GM23338 (cell line): ENCODE measurements around the gene TXLNB.

Source experiments
- CREB1 ChIP-seq: fragments of 250-450 bp; sonication (Bioruptor Pico); IDR thresholded peaks from 2 replicates; pipeline ENCODE4 v1.5.0; 2020; ENCODE audit warnings: low read depth, mild to moderate bottlenecking, moderate library complexity
- EZH2 ChIP-seq: fragments of 200-600 bp; sonication (generic); IDR thresholded peaks from one replicate; pipeline ENCODE4 v1.8.0; 2017; ENCODE audit warnings: antibody characterized with exemption, mild to moderate bottlenecking, low read depth; ENCODE audit not compliant: unreplicated experiment
- EZH2phosphoT487 ChIP-seq: fragments of 200-600 bp; sonication (generic); IDR thresholded peaks from one replicate; pipeline ENCODE4 v1.8.1; 2018; ENCODE audit warnings: antibody characterized with exemption; ENCODE audit not compliant: unreplicated experiment
- JUNB ChIP-seq: IDR thresholded peaks from one replicate; pipeline ENCODE4 v1.6.1; 2016; ENCODE audit warnings: antibody characterized with exemption; ENCODE audit not compliant: unreplicated experiment
- NANOG ChIP-seq: IDR thresholded peaks from 2 replicates; pipeline ENCODE4 v1.6.1; 2016; ENCODE audit warnings: antibody characterized with exemption, borderline replicate concordance
- POLR2AphosphoS5 ChIP-seq: IDR thresholded peaks from 2 replicates; pipeline ENCODE4 v1.6.1; 2016; ENCODE audit warnings: antibody characterized with exemption, low read depth
- STAT1 ChIP-seq: IDR thresholded peaks from one replicate; pipeline ENCODE4 v1.6.1; 2016; ENCODE audit warnings: antibody characterized with exemption; ENCODE audit not compliant: unreplicated experiment
- ZNF114 ChIP-seq: fragments of 250-450 bp; sonication (Bioruptor Pico); IDR thresholded peaks from 2 replicates; pipeline ENCODE4 v1.5.0; 2020; ENCODE audit warnings: mild to moderate bottlenecking, moderate library complexity
- ZNF331 ChIP-seq: fragments of 250-450 bp; sonication (Bioruptor Pico); IDR thresholded peaks from 2 replicates; pipeline ENCODE4 v1.5.0; 2020; ENCODE audit warnings: low read depth, mild to moderate bottlenecking, moderate library complexity
- TF ChIP-seq, protein P1 (sequence below), 2 experiments: fragments of 200-600 bp in 1 of 2; sonication (generic) in 1 of 2; conservative IDR thresholded peaks; 2 replicates each; pipeline versions ENCODE4 v1.5.1 to v1.6.1; 2016 to 2017; ENCODE audit warnings: antibody characterized with exemption in 2 of 2, low read depth in 2 of 2, mild to moderate bottlenecking in 2 of 2, moderate library complexity in 1 of 2
- TF ChIP-seq, protein P2 (sequence below): IDR thresholded peaks from one replicate; pipeline ENCODE4 v1.6.1; 2018; ENCODE audit warnings: antibody characterized with exemption; ENCODE audit not compliant: unreplicated experiment
- TF ChIP-seq, protein P3 (sequence below): IDR thresholded peaks from 2 replicates; pipeline ENCODE4 v1.6.1; 2016; ENCODE audit warnings: antibody characterized with exemption
- TF ChIP-seq, protein P4 (sequence below): fragments of 250-450 bp; sonication (Bioruptor Pico); IDR thresholded peaks from 2 replicates; pipeline ENCODE4 v1.5.0; 2020; ENCODE audit warnings: mild to moderate bottlenecking, moderate library complexity

DNA sequence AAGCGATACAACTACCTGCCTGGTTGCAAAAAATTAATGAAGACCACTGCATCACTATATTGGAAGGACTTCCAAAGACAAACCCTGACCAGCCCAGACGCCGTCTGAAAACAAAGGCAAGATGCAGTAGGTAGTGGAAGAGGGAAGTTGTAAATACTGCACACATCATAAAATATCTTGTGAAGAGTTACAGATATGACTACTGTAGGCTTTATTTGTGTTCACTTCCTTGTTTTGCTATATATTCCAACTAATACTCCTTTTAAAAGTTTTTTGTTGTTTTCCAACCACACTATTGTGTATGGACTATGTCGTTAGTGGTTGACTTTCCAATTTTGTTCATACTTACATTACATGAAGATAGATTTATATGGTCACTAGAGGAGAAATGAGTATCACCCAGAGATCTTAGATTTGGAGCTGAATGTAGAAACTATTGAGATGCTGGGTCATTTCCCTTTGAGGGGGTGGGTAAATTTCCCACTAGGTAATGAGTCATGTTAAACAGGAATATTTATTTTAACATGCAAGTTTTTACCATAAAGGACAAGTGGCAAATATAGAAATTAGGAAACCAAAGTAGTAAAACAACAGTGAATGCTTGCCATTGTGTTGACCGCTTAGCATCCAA, 16.6 kb upstream of the TXLNB start:
- TF ChIP-seq, protein P1, sequence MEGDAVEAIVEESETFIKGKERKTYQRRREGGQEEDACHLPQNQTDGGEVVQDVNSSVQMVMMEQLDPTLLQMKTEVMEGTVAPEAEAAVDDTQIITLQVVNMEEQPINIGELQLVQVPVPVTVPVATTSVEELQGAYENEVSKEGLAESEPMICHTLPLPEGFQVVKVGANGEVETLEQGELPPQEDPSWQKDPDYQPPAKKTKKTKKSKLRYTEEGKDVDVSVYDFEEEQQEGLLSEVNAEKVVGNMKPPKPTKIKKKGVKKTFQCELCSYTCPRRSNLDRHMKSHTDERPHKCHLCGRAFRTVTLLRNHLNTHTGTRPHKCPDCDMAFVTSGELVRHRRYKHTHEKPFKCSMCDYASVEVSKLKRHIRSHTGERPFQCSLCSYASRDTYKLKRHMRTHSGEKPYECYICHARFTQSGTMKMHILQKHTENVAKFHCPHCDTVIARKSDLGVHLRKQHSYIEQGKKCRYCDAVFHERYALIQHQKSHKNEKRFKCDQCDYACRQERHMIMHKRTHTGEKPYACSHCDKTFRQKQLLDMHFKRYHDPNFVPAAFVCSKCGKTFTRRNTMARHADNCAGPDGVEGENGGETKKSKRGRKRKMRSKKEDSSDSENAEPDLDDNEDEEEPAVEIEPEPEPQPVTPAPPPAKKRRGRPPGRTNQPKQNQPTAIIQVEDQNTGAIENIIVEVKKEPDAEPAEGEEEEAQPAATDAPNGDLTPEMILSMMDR (conservative IDR thresholded peaks at IDR 0.05; ENCODE audit: low read depth in 2 of 2) = no peak
- no peak for TF ChIP-seq EZH2phosphoT487
- no peak for TF ChIP-seq EZH2
- TF ChIP-seq, protein P2, sequence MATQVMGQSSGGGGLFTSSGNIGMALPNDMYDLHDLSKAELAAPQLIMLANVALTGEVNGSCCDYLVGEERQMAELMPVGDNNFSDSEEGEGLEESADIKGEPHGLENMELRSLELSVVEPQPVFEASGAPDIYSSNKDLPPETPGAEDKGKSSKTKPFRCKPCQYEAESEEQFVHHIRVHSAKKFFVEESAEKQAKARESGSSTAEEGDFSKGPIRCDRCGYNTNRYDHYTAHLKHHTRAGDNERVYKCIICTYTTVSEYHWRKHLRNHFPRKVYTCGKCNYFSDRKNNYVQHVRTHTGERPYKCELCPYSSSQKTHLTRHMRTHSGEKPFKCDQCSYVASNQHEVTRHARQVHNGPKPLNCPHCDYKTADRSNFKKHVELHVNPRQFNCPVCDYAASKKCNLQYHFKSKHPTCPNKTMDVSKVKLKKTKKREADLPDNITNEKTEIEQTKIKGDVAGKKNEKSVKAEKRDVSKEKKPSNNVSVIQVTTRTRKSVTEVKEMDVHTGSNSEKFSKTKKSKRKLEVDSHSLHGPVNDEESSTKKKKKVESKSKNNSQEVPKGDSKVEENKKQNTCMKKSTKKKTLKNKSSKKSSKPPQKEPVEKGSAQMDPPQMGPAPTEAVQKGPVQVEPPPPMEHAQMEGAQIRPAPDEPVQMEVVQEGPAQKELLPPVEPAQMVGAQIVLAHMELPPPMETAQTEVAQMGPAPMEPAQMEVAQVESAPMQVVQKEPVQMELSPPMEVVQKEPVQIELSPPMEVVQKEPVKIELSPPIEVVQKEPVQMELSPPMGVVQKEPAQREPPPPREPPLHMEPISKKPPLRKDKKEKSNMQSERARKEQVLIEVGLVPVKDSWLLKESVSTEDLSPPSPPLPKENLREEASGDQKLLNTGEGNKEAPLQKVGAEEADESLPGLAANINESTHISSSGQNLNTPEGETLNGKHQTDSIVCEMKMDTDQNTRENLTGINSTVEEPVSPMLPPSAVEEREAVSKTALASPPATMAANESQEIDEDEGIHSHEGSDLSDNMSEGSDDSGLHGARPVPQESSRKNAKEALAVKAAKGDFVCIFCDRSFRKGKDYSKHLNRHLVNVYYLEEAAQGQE = no peak
- TF ChIP-seq STAT1 = no peak
- TF ChIP-seq, protein P3, sequence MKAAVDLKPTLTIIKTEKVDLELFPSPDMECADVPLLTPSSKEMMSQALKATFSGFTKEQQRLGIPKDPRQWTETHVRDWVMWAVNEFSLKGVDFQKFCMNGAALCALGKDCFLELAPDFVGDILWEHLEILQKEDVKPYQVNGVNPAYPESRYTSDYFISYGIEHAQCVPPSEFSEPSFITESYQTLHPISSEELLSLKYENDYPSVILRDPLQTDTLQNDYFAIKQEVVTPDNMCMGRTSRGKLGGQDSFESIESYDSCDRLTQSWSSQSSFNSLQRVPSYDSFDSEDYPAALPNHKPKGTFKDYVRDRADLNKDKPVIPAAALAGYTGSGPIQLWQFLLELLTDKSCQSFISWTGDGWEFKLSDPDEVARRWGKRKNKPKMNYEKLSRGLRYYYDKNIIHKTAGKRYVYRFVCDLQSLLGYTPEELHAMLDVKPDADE = no peak
- no peak for TF ChIP-seq JUNB
- TF ChIP-seq POLR2AphosphoS5 = no peak
- no peak for TF ChIP-seq CREB1
- no peak for TF ChIP-seq ZNF114
- TF ChIP-seq, protein P4, sequence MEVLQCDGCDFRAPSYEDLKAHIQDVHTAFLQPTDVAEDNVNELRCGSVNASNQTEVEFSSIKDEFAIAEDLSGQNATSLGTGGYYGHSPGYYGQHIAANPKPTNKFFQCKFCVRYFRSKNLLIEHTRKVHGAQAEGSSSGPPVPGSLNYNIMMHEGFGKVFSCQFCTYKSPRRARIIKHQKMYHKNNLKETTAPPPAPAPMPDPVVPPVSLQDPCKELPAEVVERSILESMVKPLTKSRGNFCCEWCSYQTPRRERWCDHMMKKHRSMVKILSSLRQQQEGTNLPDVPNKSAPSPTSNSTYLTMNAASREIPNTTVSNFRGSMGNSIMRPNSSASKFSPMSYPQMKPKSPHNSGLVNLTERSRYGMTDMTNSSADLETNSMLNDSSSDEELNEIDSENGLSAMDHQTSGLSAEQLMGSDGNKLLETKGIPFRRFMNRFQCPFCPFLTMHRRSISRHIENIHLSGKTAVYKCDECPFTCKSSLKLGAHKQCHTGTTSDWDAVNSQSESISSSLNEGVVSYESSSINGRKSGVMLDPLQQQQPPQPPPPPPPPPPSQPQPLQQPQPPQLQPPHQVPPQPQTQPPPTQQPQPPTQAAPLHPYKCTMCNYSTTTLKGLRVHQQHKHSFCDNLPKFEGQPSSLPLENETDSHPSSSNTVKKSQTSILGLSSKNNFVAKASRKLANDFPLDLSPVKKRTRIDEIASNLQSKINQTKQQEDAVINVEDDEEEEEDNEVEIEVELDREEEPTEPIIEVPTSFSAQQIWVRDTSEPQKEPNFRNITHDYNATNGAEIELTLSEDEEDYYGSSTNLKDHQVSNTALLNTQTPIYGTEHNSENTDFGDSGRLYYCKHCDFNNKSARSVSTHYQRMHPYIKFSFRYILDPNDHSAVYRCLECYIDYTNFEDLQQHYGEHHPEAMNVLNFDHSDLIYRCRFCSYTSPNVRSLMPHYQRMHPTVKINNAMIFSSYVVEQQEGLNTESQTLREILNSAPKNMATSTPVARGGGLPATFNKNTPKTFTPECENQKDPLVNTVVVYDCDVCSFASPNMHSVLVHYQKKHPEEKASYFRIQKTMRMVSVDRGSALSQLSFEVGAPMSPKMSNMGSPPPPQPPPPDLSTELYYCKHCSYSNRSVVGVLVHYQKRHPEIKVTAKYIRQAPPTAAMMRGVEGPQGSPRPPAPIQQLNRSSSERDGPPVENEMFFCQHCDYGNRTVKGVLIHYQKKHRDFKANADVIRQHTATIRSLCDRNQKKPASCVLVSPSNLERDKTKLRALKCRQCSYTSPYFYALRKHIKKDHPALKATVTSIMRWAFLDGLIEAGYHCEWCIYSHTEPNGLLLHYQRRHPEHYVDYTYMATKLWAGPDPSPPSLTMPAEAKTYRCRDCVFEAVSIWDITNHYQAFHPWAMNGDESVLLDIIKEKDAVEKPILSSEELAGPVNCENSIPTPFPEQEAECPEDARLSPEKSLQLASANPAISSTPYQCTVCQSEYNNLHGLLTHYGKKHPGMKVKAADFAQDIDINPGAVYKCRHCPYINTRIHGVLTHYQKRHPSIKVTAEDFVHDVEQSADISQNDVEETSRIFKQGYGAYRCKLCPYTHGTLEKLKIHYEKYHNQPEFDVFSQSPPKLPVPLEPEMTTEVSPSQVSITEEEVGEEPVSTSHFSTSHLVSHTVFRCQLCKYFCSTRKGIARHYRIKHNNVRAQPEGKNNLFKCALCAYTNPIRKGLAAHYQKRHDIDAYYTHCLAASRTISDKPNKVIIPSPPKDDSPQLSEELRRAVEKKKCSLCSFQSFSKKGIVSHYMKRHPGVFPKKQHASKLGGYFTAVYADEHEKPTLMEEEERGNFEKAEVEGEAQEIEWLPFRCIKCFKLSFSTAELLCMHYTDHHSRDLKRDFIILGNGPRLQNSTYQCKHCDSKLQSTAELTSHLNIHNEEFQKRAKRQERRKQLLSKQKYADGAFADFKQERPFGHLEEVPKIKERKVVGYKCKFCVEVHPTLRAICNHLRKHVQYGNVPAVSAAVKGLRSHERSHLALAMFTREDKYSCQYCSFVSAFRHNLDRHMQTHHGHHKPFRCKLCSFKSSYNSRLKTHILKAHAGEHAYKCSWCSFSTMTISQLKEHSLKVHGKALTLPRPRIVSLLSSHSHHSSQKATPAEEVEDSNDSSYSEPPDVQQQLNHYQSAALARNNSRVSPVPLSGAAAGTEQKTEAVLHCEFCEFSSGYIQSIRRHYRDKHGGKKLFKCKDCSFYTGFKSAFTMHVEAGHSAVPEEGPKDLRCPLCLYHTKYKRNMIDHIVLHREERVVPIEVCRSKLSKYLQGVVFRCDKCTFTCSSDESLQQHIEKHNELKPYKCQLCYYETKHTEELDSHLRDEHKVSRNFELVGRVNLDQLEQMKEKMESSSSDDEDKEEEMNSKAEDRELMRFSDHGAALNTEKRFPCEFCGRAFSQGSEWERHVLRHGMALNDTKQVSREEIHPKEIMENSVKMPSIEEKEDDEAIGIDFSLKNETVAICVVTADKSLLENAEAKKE = no peak
- TF ChIP-seq NANOG = no peak
- no peak for TF ChIP-seq ZNF331 (CRISPR knock-in tag)
